HepG2 (cell line): ENCODE results near the gene BPIFB2. TPM values are rescaled to one million over a fixed set of nuclear protein-coding genes. Genes with fewer than 3 reads are reported as not detected.

Source experiments
- AKAP8 ChIP-seq: sonication (generic); formaldehyde crosslinking; IDR thresholded peaks from 2 replicates; pipeline ENCODE4 v1.5.1; 2020; ENCODE audit warnings: mild to moderate bottlenecking, missing genetic modification reagents
- HIVEP1 ChIP-seq: sonication (generic); formaldehyde crosslinking; IDR thresholded peaks from 2 replicates; pipeline ENCODE4 v1.4.0; 2020; ENCODE audit warnings: mild to moderate bottlenecking, missing genetic modification reagents
- HMG20A ChIP-seq: IDR thresholded peaks from 2 replicates; pipeline ENCODE4 v1.6.1; 2016; ENCODE audit warnings: borderline replicate concordance
- HNRNPH1 ChIP-seq: fragments of 200-400 bp; formaldehyde crosslinking; optimal IDR thresholded peaks from 2 replicates; pipeline ENCODE3; 2017; ENCODE audit warnings: mild to moderate bottlenecking, low read depth, low read length
- HNRNPL ChIP-seq: fragments of 200-400 bp; formaldehyde crosslinking; IDR thresholded peaks from 2 replicates; pipeline ENCODE4 v1.6.1; 2017; ENCODE audit warnings: mild to moderate bottlenecking, low read depth, low read length
- KDM5B ChIP-seq: sonication (generic); formaldehyde crosslinking; IDR thresholded peaks from 2 replicates; pipeline ENCODE4 v1.4.0; 2020; ENCODE audit warnings: missing genetic modification reagents, mild to moderate bottlenecking, borderline replicate concordance
- MEIS1 ChIP-seq: sonication (generic); formaldehyde crosslinking; IDR thresholded peaks from 2 replicates; pipeline ENCODE4 v1.9.0; 2021; ENCODE audit warnings: mild to moderate bottlenecking, missing genetic modification reagents, moderate library complexity, borderline replicate concordance
- MTA1 ChIP-seq: sonication (generic); formaldehyde crosslinking; IDR thresholded peaks from 2 replicates; pipeline ENCODE4 v1.4.0; 2020; ENCODE audit warnings: missing genetic modification reagents, mild to moderate bottlenecking, borderline replicate concordance
- MTA3 ChIP-seq: sonication (generic); formaldehyde crosslinking; IDR thresholded peaks from 2 replicates; pipeline ENCODE4 v1.4.0; 2020; ENCODE audit warnings: missing genetic modification reagents
- PCBP1 ChIP-seq: fragments of 200-400 bp; formaldehyde crosslinking; IDR thresholded peaks from 2 replicates; pipeline ENCODE4 v1.6.1; 2017; ENCODE audit warnings: mild to moderate bottlenecking, low read depth, low read length, borderline replicate concordance
- RBFOX2 ChIP-seq: fragments of 200-400 bp; formaldehyde crosslinking; IDR thresholded peaks from 2 replicates; pipeline ENCODE4 v1.6.1; 2017; ENCODE audit warnings: low read depth, mild to moderate bottlenecking, low read length
- RBM22 ChIP-seq: fragments of 200-400 bp; formaldehyde crosslinking; optimal IDR thresholded peaks from 2 replicates; pipeline ENCODE3; 2017; ENCODE audit warnings: mild to moderate bottlenecking, low read length, moderate library complexity
- SIN3B ChIP-seq: fragments of 150-350 bp; IDR thresholded peaks from 2 replicates; pipeline ENCODE4 v1.6.1; 2014; ENCODE audit warnings: low read length
- SRSF4 ChIP-seq: fragments of 200-400 bp; formaldehyde crosslinking; IDR thresholded peaks from one replicate; pipeline ENCODE4 v1.6.1; 2018; ENCODE audit warnings: mild to moderate bottlenecking, low read depth, low read length, moderate library complexity; ENCODE audit not compliant: poor library complexity, severe bottlenecking
- TMF1 ChIP-seq: sonication (generic); formaldehyde crosslinking; IDR thresholded peaks from 2 replicates; pipeline ENCODE4 v1.8.1; 2022; ENCODE audit warnings: low read depth, missing genetic modification reagents
- ZMYM2 ChIP-seq: sonication (generic); formaldehyde crosslinking; IDR thresholded peaks from 2 replicates; pipeline ENCODE4 v1.8.0; 2022; ENCODE audit warnings: mild to moderate bottlenecking, missing genetic modification reagents
- ZNF619 ChIP-seq: sonication (generic); formaldehyde crosslinking; IDR thresholded peaks from 2 replicates; pipeline ENCODE4 v1.4.0; 2020; ENCODE audit warnings: mild to moderate bottlenecking, missing genetic modification reagents
- ZNF776 ChIP-seq: sonication (generic); formaldehyde crosslinking; IDR thresholded peaks from 2 replicates; pipeline ENCODE4 v1.4.0; 2020; ENCODE audit warnings: mild to moderate bottlenecking, missing genetic modification reagents
- ZNF790 ChIP-seq: sonication (generic); formaldehyde crosslinking; IDR thresholded peaks from 2 replicates; pipeline ENCODE4 v1.8.0; 2022; ENCODE audit warnings: missing genetic modification reagents, mild to moderate bottlenecking, borderline replicate concordance
- polyA plus RNA-seq, 8 experiments: library from polyadenylated mRNA; depleted of rRNA in 3 of 8; stranded (reverse) in 7 of 8; unstranded in 1 of 8; fragments of >200 nt; fragmentation: Illumina TruSeq in 4 of 8; extraction: Trizol in 4 of 8; gene quantifications; 2 replicates each; pipeline versions ENCODE4 v1.2.1 to v1.2.3, GENCODE V29; 2011 to 2016; ENCODE audit warnings: low read depth in 4 of 8, missing spikeins in 1 of 8, mixed read lengths in 1 of 8; ENCODE audit not compliant: insufficient read depth in 1 of 8
- total RNA-seq, 5 experiments: library from RNA; depleted of rRNA; stranded (reverse); fragments of >200 nt; fragmentation: Illumina TruSeq; extraction: Trizol; gene quantifications; 2 replicates each; pipeline ENCODE4 v1.2.3, GENCODE V29; 2016; ENCODE audit warnings: low read depth in 1 of 5
- TF ChIP-seq, protein P1 (sequence below): sonication (generic); formaldehyde crosslinking; IDR thresholded peaks from 2 replicates; pipeline ENCODE4 v1.4.0; 2020; ENCODE audit warnings: mild to moderate bottlenecking, missing genetic modification reagents
- TF ChIP-seq, protein P2 (sequence below): sonication (generic); formaldehyde crosslinking; IDR thresholded peaks from 2 replicates; pipeline ENCODE4 v1.4.0; 2020; ENCODE audit warnings: mild to moderate bottlenecking, missing genetic modification reagents, borderline replicate concordance
- TF ChIP-seq, protein P3 (sequence below): sonication (generic); formaldehyde crosslinking; IDR thresholded peaks from 2 replicates; pipeline ENCODE4 v1.5.1; 2020; ENCODE audit warnings: mild to moderate bottlenecking, missing genetic modification reagents, moderate library complexity
- TF ChIP-seq, protein P4 (sequence below): sonication (generic); formaldehyde crosslinking; IDR thresholded peaks from 2 replicates; pipeline ENCODE4 v1.8.1; 2023; ENCODE audit warnings: mild to moderate bottlenecking, missing genetic modification reagents

Gene BPIFB2
- total and polyA plus RNA-seq, 2 of the 13 experiments (the other 11 are each of a cell fraction or from before 2014, with no cell fraction given) = 54.5 to 902 TPM

DNA sequence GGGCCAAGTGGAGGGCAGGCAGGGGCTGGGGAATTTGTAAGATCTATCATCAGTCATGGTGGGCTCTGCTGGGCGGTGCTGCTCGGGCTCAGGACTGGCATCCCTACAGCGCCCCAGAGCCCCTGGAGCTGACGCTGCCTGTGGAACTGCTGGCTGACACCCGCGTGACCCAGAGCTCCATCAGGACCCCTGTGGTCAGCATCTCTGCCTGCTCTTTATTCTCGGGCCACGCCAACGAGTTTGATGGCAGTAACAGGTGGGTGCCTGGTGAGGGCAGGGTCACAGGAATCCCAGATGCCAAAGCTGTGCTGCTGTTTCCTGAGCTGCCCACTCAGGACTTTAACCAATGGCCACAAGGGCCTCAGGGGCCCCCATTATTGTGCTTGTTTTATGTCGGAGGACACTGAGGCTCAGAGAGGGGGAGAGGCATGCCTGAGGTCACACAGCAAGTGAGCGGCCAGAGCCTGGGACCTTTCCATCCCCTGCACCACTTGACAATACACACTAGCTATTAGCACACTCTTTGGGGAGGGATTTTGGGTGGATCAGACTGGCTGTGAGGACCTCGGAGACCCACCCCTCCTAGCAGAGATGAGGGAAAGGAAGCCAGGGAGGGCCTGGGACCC, 6.3 kb downstream of the BPIFB2 start (continued):
- TF ChIP-seq KDM5B (CRISPR knock-in tag) = 0 out of 2 replicates have a peak, but pooled peaks have one; percentile 41
- no peak for TF ChIP-seq TMF1 (CRISPR knock-in tag)
- TF ChIP-seq, protein P1, sequence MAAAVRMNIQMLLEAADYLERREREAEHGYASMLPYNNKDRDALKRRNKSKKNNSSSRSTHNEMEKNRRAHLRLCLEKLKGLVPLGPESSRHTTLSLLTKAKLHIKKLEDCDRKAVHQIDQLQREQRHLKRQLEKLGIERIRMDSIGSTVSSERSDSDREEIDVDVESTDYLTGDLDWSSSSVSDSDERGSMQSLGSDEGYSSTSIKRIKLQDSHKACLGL (CRISPR knock-in tag) = peak; percentile 38; the same call in 1 of the 2 replicates
- 0 out of 2 replicates have a peak, but pooled peaks have one; percentile 23 for TF ChIP-seq ZNF619 (CRISPR knock-in tag)
- TF ChIP-seq SIN3B = no peak
- TF ChIP-seq PCBP1 = 0 out of 2 replicates have a peak, but pooled peaks have one; percentile 50
- TF ChIP-seq, protein P2, sequence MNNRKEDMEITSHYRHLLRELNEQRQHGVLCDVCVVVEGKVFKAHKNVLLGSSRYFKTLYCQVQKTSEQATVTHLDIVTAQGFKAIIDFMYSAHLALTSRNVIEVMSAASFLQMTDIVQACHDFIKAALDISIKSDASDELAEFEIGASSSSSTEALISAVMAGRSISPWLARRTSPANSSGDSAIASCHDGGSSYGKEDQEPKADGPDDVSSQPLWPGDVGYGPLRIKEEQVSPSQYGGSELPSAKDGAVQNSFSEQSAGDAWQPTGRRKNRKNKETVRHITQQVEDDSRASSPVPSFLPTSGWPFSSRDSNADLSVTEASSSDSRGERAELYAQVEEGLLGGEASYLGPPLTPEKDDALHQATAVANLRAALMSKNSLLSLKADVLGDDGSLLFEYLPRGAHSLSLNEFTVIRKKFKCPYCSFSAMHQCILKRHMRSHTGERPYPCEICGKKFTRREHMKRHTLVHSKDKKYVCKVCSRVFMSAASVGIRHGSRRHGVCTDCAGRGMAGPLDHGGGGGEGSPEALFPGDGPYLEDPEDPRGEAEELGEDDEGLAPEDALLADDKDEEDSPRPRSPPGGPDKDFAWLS = 0 out of 2 replicates have a peak, but pooled peaks have one; percentile 56
- TF ChIP-seq RBM22 = peak; percentile 12
- 0 out of 2 replicates have a peak, but pooled peaks have one; percentile 14 for TF ChIP-seq ZMYM2 (CRISPR knock-in tag)
- no peak for TF ChIP-seq SRSF4
- TF ChIP-seq ZNF776 (CRISPR knock-in tag) = 0 out of 2 replicates have a peak, but pooled peaks have one; percentile 53
- TF ChIP-seq RBFOX2 = peak; percentile 85
- TF ChIP-seq, protein P3, sequence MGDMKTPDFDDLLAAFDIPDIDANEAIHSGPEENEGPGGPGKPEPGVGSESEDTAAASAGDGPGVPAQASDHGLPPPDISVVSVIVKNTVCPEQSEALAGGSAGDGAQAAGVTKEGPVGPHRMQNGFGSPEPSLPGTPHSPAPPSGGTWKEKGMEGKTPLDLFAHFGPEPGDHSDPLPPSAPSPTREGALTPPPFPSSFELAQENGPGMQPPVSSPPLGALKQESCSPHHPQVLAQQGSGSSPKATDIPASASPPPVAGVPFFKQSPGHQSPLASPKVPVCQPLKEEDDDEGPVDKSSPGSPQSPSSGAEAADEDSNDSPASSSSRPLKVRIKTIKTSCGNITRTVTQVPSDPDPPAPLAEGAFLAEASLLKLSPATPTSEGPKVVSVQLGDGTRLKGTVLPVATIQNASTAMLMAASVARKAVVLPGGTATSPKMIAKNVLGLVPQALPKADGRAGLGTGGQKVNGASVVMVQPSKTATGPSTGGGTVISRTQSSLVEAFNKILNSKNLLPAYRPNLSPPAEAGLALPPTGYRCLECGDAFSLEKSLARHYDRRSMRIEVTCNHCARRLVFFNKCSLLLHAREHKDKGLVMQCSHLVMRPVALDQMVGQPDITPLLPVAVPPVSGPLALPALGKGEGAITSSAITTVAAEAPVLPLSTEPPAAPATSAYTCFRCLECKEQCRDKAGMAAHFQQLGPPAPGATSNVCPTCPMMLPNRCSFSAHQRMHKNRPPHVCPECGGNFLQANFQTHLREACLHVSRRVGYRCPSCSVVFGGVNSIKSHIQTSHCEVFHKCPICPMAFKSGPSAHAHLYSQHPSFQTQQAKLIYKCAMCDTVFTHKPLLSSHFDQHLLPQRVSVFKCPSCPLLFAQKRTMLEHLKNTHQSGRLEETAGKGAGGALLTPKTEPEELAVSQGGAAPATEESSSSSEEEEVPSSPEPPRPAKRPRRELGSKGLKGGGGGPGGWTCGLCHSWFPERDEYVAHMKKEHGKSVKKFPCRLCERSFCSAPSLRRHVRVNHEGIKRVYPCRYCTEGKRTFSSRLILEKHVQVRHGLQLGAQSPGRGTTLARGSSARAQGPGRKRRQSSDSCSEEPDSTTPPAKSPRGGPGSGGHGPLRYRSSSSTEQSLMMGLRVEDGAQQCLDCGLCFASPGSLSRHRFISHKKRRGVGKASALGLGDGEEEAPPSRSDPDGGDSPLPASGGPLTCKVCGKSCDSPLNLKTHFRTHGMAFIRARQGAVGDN (CRISPR knock-in tag) = peak; percentile 19
- TF ChIP-seq AKAP8 (CRISPR knock-in tag) = peak; percentile 56; the same call in 1 of the 2 replicates
- TF ChIP-seq HIVEP1 (CRISPR knock-in tag) = 0 out of 2 replicates have a peak, but pooled peaks have one; percentile 52
- TF ChIP-seq MTA3 (CRISPR knock-in tag) = no peak
- peak; percentile 73 for TF ChIP-seq HNRNPL
- 0 out of 2 replicates have a peak, but pooled peaks have one; percentile 48 for TF ChIP-seq MTA1 (CRISPR knock-in tag)
- 0 out of 2 replicates have a peak, but pooled peaks have one; percentile 33 for TF ChIP-seq MEIS1 (CRISPR knock-in tag)
- no peak for TF ChIP-seq HMG20A (CRISPR knock-in tag)
- TF ChIP-seq HNRNPH1 = peak; percentile 85
- TF ChIP-seq ZNF790 = no peak
- TF ChIP-seq, protein P4, sequence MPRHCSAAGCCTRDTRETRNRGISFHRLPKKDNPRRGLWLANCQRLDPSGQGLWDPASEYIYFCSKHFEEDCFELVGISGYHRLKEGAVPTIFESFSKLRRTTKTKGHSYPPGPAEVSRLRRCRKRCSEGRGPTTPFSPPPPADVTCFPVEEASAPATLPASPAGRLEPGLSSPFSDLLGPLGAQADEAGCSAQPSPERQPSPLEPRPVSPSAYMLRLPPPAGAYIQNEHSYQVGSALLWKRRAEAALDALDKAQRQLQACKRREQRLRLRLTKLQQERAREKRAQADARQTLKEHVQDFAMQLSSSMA = 0 out of 2 replicates have a peak, but pooled peaks have one; percentile 61
